Activated CD4-positive, alpha-beta T cell treated with anti-CD3 and anti-CD28 coated beads for 36 hours (primary cell): ENCODE measurements around the gene CD300C. TPM values are rescaled to one million over a fixed set of nuclear protein-coding genes. Genes with fewer than 3 reads are reported as not detected.
"Not testable (repeated sequence)": the region's sequence is repeated elsewhere in the genome, so short reads cannot be mapped to it uniquely, and the experiment has no call there.

ENCODE experiments used
- ATAC-seq: fragments of 200-7000 bp; cut with Tn5 transposase; one replicate; pipeline ENCODE4 v1.10.0; 2021; ENCODE audit warnings: mild to moderate bottlenecking, moderate library complexity
- CTCF ChIA-PET: fragments of 350-600 bp; sonication (Branson Sonifier 250); formaldehyde crosslinking; loops from one replicate; lab custom pipeline; 2021; ENCODE audit warnings: antibody characterized with exemption; lab: Charles Lee
- POLR2A ChIA-PET: fragments of 350-600 bp; sonication (Branson Sonifier 250); formaldehyde crosslinking; loops from one replicate; lab custom pipeline; 2021; ENCODE audit warnings: antibody characterized with exemption, inconsistent platforms; lab: Charles Lee
- DNase-seq: peaks from one replicate; pipeline ENCODE4 v3.0.0-alpha.2; 2020
- H3K27ac Mint-ChIP-seq: one replicate; pipeline ENCODE4 v1.8.0; 2021; ENCODE audit warnings: mixed read lengths
- H3K27me3 Mint-ChIP-seq: one replicate; pipeline ENCODE4 v1.8.0; 2021; ENCODE audit warnings: mixed read lengths
- H3K36me3 Mint-ChIP-seq: one replicate; pipeline ENCODE4 v1.8.0; 2021; ENCODE audit warnings: low read depth, mixed read lengths
- H3K4me1 Mint-ChIP-seq: one replicate; pipeline ENCODE4 v1.8.0; 2021; ENCODE audit warnings: mixed read lengths
- H3K4me3 Mint-ChIP-seq: one replicate; pipeline ENCODE4 v1.8.0; 2021; ENCODE audit warnings: mild to moderate bottlenecking, moderate library complexity, mixed read lengths
- H3K9me3 Mint-ChIP-seq: one replicate; pipeline ENCODE4 v1.8.0; 2021; ENCODE audit warnings: low read depth, mixed read lengths
- intact Hi-C, 2 experiments: fragments of 100-400 bp; cut with DNase I in 1 of 2; cut with micrococcal nuclease in 1 of 2; formaldehyde crosslinking; loops; one replicate each; pipeline versions ENCODE4 v1.14.2 to v1.15.1; 2022 to 2024; cut with DNase I, micrococcal nuclease
- total RNA-seq, 2 experiments: library from RNA; stranded (reverse); gene quantifications; one replicate each; pipeline ENCODE4 v1.2.3, GENCODE V29; 2021

The CD300C gene
- total RNA-seq, 2 experiments from 2014 or later = not detected

DNA sequence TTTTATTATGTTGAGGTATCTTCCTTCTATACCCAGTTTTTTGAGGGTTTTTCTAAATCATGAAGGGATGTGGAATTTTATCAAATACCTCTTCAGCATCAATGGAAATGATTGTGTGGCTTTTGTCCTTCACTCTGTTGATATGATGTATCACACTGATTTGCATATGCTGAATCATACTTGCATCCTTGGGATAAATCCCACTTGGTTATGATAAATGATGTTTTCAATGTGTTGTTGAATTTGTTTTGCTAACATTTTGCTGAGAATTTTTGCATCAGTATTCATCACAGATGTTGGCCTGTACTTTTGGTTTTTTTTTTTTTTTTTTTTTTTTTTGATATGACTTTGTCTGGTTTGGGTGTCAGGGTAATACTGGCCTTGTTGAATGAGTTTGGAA lies 37.8 kb downstream of the CD300C start:
- no peaks in the 10 kb centered on the region for H3K9me3 Mint-ChIP-seq
- no peaks in the 10 kb centered on the region for H3K36me3 Mint-ChIP-seq
- DNase-seq (no peak), ATAC-seq (no peak)
- CTCF ChIA-PET = interaction anchor here (0.6 kb wide), 1 partner anchor 12 kb away, joined by 4 read pairs; no protein-coding TSS in a partner anchor
- H3K27me3 Mint-ChIP-seq = peaks cover 2% of the 10 kb centered on the region
- H3K4me3 Mint-ChIP-seq = no peak overlapping the region
- POLR2A ChIA-PET = no interaction called here
- peaks cover 20% of the 10 kb centered on the region for H3K4me1 Mint-ChIP-seq
- intact Hi-C loops = no loop called here
- H3K27ac Mint-ChIP-seq = no peak overlapping the region

DNA sequence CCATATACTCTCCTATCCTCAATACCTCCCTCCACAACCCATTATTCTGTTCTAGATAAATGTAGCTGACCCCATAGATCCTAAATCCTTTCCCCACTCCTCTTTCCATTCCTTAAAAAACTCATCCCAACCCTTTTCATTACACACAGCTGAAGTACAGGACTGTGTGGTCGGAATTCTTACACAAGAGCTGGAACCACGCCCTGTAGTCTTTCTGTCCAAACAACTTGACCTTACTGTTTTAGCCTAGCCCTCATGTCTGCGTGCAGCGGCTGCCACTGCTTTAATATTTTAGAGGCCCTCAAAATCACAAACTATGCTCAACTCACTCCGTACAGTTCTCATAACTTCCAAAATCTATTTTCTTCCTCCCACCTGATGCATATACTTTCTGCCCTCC lies 42.0 kb downstream of the CD300C start:
- H3K9me3 Mint-ChIP-seq, POLR2A ChIA-PET, intact Hi-C loops, H3K27ac Mint-ChIP-seq, DNase-seq, ATAC-seq, H3K4me3 Mint-ChIP-seq, H3K4me1 Mint-ChIP-seq, H3K27me3 Mint-ChIP-seq, H3K36me3 Mint-ChIP-seq, CTCF ChIA-PET: not testable (repeated sequence)

DNA sequence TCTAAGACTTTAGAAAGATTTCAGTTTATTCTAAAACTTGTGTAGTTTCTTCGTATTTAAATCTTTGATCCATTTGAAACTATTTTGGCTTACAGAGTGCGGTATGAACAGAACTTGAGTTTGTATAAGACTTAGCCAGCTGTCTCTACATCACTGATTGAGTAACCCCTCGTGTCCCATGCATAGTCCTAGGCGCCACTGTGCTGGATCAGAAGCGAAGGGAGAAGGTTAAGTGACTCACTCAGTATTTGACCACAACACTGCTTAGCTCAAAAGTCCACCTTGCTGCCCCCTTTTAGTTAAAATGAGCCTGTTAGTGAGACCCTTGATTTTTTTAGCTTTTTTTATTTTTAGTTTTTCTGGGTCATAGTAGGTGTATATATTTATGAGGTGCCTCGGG lies 43.1 kb downstream of the CD300C start:
- Mint-ChIP-seq H3K27ac (no peak overlapping the region), H3K4me3 (no peak overlapping the region), H3K4me1 (no peaks in the 10 kb centered on the region), H3K9me3 (no peaks in the 10 kb centered on the region), H3K36me3 (no peaks in the 10 kb centered on the region), H3K27me3 (no peaks in the 10 kb centered on the region)
- ChIA-PET CTCF (interaction anchor here (1.2 kb wide), 1 partner anchor 124 kb away, joined by 7 read pairs; no protein-coding TSS in a partner anchor), POLR2A (no interaction called here)
- intact Hi-C loops = no loop called here
- no peak for ATAC-seq
- DNase-seq = no peak

DNA sequence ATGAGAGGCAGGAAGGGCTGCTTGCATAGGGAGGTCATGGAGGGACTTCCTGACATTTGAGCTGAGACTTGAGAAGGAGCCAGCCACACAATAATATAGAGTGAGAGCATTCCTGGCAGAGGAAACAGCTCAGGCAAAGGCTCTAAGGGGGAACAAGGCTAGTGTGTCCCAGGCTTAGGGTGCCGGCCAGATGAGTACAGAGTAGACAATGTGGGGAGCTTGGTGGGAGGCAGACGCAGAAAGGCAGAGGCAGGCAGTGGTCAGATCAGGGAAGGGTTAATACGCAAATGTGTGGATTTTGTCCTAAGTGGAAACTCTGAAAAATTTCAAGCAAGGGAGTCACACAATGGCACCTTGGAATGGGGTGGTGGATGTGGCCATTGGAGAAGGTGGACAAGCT lies 45.9 kb downstream of the CD300C start:
- CTCF ChIA-PET = interaction anchor here (0.6 to 2.4 kb wide), 4 partner anchors 12 to 132 kb away, joined by 3 to 6 read pairs (median 4); partner anchors contain the start of gene GPR142
- Mint-ChIP-seq H3K4me1 (no peaks in the 10 kb centered on the region), H3K4me3 (no peak overlapping the region)

DNA sequence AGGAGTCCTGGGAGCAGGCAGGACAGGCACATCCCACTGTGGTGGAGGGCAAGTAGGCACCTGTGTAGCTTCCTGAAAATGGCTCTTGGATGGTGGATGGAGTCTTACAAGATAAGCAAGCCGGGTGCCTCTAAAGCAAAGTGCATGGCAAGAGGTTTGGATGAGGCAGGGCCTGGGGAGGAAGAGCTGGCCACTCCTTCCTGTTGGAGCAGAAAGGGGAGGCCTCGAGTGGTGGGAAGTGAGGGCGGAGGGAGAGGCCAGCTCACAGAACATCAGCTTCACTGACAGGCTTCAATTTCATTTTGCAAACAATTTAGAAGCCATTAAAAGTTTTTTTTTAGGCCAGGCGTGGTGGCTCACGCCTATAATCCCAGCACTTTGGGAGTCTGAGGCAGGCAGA lies 48.4 kb downstream of the CD300C start:
- no peak overlapping the region for H3K4me3 Mint-ChIP-seq
- H3K4me1 Mint-ChIP-seq = no peaks in the 10 kb centered on the region
- no peak overlapping the region for H3K27ac Mint-ChIP-seq
- H3K27me3 Mint-ChIP-seq = no peaks in the 10 kb centered on the region
- POLR2A ChIA-PET = no interaction called here
- DNase-seq (no peak), ATAC-seq (no peak)
- no peaks in the 10 kb centered on the region for H3K36me3 Mint-ChIP-seq
- CTCF ChIA-PET = interaction anchor here (1.7 to 2.3 kb wide), 3 partner anchors 40 to 130 kb away, joined by 7 to 15 read pairs (median 9); partner anchors contain the start of gene GPR142
- H3K9me3 Mint-ChIP-seq = no peaks in the 10 kb centered on the region
- intact Hi-C loops = no loop called here

More for the DNA sequence above, 45.9 kb downstream of the CD300C start:
- intact Hi-C loops = no loop called here
- H3K36me3 Mint-ChIP-seq = no peaks in the 10 kb centered on the region
- H3K9me3 Mint-ChIP-seq = no peaks in the 10 kb centered on the region
- no peak for DNase-seq
- POLR2A ChIA-PET = no interaction called here
- no peak for ATAC-seq
- H3K27me3 Mint-ChIP-seq = no peaks in the 10 kb centered on the region
- H3K27ac Mint-ChIP-seq = no peak overlapping the region

DNA sequence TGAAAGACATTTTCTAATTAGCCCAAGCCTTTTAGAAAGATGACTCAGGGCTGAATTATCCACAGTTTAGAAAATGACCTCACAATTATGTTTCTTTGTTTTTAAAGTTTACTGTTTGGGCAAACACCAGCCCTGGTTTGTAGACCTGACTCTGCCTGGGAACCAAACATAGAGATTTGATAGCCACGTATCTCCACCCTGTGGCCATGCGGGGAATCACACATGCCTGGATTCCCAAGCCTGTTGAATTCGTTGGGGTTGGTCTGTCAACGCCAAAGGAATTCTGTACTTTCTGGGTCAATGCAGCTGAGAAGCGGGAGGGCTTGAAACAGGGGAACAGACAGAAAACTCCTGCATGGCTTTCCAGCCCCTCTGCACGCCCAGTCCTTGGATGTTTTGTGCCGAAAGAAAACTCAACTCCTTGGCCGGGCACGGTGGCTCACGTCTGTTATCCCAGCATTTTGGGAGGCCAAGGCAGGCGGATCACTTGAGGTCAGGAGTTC lies 52.5 kb downstream of the CD300C start:
- intact Hi-C loops = loop anchor here (1.0 to 2.0 kb wide), 6 partner anchors 37 to 125 kb away; no protein-coding TSS in a partner anchor
- H3K4me3 Mint-ChIP-seq = no peak overlapping the region
- CTCF ChIA-PET = interaction anchor here (0.8 to 2.9 kb wide), 5 partner anchors 17 to 125 kb away, joined by 3 to 14 read pairs (median 4); no protein-coding TSS in a partner anchor
- no peaks in the 10 kb centered on the region for H3K36me3 Mint-ChIP-seq
- no peaks in the 10 kb centered on the region for H3K27me3 Mint-ChIP-seq
- POLR2A ChIA-PET = no interaction called here
- H3K27ac Mint-ChIP-seq = no peak overlapping the region
- no peaks in the 10 kb centered on the region for H3K4me1 Mint-ChIP-seq
- no peaks in the 10 kb centered on the region for H3K9me3 Mint-ChIP-seq
- ATAC-seq (peak; percentile 78), DNase-seq (peak; percentile 80)

DNA sequence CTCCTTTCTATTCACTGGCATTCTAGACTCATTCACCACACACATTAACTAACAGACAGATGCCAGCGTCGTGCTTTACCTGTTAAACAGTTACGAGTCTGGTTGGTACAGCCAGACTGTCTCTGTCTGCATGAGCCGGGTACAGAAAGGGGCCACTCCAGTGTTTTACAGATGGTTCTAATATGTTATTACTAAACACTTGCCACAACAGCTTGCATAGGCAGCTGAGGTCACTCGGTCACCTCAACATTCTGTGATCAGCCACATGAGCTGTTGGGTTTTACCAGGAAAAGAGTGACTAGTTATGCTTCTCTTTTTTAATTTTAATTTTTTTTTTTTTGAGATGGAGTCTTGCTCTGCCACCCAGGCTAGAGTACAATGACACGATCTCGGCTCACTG lies 54.3 kb downstream of the CD300C start:
- intact Hi-C loops = loop anchor here in 1 of 2 experiments (2.0 kb wide), 1 partner anchor 35 kb away; no protein-coding TSS in a partner anchor
- Mint-ChIP-seq H3K4me1 (no peaks in the 10 kb centered on the region), H3K36me3 (no peaks in the 10 kb centered on the region), H3K9me3 (no peaks in the 10 kb centered on the region), H3K27ac (no peak overlapping the region), H3K4me3 (no peak overlapping the region), H3K27me3 (no peaks in the 10 kb centered on the region)
- ChIA-PET CTCF (interaction anchor here (0.6 to 3.3 kb wide), 9 partner anchors 8 to 168 kb away, joined by 3 to 17 read pairs (median 5); no protein-coding TSS in a partner anchor), POLR2A (no interaction called here)
- DNase-seq = no peak
- ATAC-seq = no peak

Other genes starting within 250 kb of the CD300C start
- under 1 TPM in 1 of 2 experiments, not detected in 1; 0.11 TPM for gene KIF19, start 219.9 kb downstream of the CD300C start, total RNA-seq
- not detected for gene BTBD17, start 184.2 kb downstream of the CD300C start, total RNA-seq
- gene GPR142, start 178.6 kb downstream of the CD300C start, total RNA-seq = not detected
- 1 to 10 TPM in 1 of 2 experiments, under 1 TPM in 1; 0.97 to 1.3 TPM for gene GPRC5C, start 114.0 kb downstream of the CD300C start, total RNA-seq
- 1 to 10 TPM; 4.9 to 5.8 TPM for gene CD300A, start 79.5 kb downstream of the CD300C start, total RNA-seq
- not detected for gene CD300LB, start 14.6 kb downstream of the CD300C start, total RNA-seq
- not detected for gene CD300H, start 21.4 kb upstream of the CD300C start, total RNA-seq
- gene CD300LD, start 46.2 kb upstream of the CD300C start, total RNA-seq = under 1 TPM in 1 of 2 experiments, not detected in 1; 0.18 TPM
- gene CD300E, start 77.6 kb upstream of the CD300C start, total RNA-seq = not detected
- gene CD300LF, start 166.8 kb upstream of the CD300C start, total RNA-seq = not detected
- 1 to 10 TPM; 2.7 to 3.5 TPM for gene RAB37, start 191.1 kb upstream of the CD300C start, total RNA-seq
- 100 to 1,000 TPM; 115 to 170 TPM for gene NHERF1, start 202.5 kb upstream of the CD300C start, total RNA-seq
- 10 to 100 TPM; 23.7 to 39.6 TPM for gene NAT9, start 230.2 kb upstream of the CD300C start, total RNA-seq